Measurements from ENCODE around the gene RBP5. TPM values are rescaled to one million over a fixed set of nuclear protein-coding genes. Genes with fewer than 3 reads are reported as not detected.

Gene RBP5
- total RNA-seq, 4 donors from 2014 or later, result 0.78 to 9.9 (median 2.2) TPM

DNA sequence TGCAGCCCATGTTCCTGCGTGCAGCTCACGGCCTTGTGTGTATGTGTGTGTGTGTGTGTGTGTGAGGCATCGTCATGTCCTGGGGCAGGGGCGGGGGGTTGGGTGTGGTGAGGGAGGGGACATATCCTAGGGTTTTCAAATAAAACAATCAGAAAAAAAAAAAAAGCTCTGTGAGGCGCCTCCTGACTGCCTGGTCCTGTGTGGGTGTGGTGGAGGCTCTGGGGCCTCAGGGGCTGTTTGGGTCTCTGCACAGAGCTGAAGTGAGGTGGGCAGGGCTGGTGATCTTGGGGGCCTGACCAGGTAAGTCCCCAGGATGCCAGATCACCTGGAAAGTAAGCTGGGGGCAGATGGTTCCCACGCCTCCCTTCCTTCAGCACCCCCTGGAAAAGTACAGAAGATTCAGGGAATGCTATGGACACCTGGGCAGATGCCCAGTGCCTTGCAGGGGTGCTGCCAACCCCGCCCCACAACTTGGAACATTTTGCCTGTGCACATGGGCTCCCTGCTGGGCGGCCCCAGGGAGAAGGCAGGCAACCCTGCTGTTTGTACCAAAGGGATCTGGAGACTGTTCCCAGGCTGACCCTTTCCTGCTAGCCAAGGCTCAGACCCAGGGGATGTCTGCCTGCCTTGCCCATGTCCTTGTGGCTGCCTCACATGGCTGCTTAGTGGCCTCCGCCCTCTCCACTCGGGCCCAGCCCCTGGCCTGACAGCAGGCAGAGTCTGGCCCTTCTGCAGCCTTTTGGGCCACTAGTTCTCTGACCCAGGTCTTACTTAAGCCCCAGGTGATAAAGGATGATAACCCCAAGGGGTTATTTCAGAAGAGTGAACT lies 30.3 kb upstream of the RBP5 start:
- Histone ChIP-seq H3K36me3 (peaks cover 0 to 43% (median 0%) of the 10 kb centered on the region in 3 donors), H3K27ac (no peak overlapping the region), H3K4me1 (peaks cover 0 to 12% (median 0%) of the 10 kb centered on the region in 4 donors), H3K9me3 (no peaks in the 10 kb centered on the region), H3K4me3 (no peak overlapping the region), H3K27me3 (peaks cover 0 to 15% of the 10 kb centered on the region in 2 donors)
- WGBS, 2 donors, result 70 to 85% methylated on average over 8 to 10 of the region's 10 CpGs
- no peak for TF ChIP-seq EP300 (IDR thresholded peaks at IDR 0.05)
- DNase-seq (ENCODE audit: low spot score in 2 of 2), result no peak

DNA sequence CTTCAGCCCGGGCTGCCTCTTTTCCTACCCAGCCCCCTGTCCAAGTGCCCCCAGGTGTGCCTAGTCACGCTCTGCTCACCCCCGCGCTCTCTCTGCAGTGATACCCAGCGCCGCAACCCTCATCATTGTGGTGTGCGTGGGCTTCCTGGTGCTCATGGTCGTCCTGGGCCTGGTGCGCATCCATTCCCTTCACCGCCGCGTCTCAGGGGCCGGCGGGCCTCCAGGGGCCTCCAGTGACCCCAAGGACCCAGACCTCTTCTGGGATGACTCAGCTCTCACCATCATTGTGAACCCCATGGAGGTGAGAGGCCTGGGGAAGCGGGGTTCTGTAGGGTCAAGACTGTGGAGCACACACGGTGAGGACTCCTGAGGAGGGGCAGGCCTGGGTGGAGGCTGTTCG lies 28.7 kb upstream of the RBP5 start:
- whole genome bisulfite sequencing, 2 donors, result 90% methylated on average over 17 of the region's 17 CpGs

DNA sequence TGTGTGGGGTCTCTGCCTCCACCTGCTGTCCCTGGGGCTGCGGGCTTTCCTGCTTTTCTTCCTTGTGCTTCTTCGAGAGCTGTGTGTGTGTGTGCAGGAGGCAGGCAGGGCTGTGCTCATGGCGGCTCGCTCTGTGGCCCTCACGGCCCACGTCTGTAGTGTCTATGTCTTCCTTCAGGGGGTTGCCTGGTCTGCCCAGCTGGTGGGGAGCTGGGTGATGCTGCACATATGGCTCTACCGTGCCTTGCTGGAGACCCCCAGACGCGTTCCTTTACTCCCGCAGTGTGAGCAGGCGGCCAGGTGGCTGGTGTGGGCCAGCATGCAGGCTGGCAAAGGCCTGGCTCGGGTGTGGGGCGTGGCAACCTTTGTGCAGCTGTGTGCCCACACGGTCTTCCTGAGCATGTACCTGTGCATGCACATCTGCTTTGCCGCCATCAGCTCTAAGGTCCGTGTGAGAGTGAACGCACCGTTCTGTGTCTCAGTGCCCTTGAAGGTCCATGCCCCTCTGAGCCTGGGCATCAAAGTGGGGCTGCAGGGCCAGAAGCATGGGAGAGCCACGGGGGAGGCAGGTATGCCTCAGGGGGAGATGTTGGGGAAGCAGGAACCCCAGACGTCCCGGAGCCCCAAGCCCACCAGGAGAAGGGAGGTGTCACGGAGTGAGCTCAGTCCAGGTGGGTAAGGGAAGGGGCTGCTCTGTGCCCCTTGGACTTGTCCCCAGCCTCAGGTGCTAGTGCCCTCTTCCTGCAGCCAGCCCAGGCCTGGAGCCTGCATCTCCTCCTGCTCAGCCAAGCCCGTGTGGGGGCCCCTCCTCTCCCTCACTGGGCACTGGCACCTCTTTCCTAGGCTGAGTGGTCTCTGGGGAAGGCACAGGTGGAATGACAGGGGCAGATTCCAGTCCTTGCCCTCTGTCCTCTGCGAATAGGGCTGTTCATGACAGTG lies 27.8 kb upstream of the RBP5 start:
- H3K9me3 ChIP-seq, result no peaks in the 10 kb centered on the region
- peaks cover 0 to 8% (median 0%) of the 10 kb centered on the region in 4 donors for H3K4me1 ChIP-seq
- 85 to 89% methylated on average over 20 to 23 of the region's 24 CpGs for WGBS, 2 donors
- TF ChIP-seq EP300 (IDR thresholded peaks at IDR 0.05) (no peak), POLR2A (IDR thresholded peaks at IDR 0.05) (no peak)
- TF ChIP-seq, protein P1, sequence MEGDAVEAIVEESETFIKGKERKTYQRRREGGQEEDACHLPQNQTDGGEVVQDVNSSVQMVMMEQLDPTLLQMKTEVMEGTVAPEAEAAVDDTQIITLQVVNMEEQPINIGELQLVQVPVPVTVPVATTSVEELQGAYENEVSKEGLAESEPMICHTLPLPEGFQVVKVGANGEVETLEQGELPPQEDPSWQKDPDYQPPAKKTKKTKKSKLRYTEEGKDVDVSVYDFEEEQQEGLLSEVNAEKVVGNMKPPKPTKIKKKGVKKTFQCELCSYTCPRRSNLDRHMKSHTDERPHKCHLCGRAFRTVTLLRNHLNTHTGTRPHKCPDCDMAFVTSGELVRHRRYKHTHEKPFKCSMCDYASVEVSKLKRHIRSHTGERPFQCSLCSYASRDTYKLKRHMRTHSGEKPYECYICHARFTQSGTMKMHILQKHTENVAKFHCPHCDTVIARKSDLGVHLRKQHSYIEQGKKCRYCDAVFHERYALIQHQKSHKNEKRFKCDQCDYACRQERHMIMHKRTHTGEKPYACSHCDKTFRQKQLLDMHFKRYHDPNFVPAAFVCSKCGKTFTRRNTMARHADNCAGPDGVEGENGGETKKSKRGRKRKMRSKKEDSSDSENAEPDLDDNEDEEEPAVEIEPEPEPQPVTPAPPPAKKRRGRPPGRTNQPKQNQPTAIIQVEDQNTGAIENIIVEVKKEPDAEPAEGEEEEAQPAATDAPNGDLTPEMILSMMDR (IDR thresholded peaks at IDR 0.05), result no peak
- no peak overlapping the region for H3K4me3 ChIP-seq
- peaks cover 0 to 64% (median 0%) of the 10 kb centered on the region in 3 donors for H3K36me3 ChIP-seq
- H3K27me3 ChIP-seq, result no peaks in the 10 kb centered on the region
- no peak for DNase-seq (ENCODE audit: low spot score in 2 of 2)
- no peak overlapping the region for H3K27ac ChIP-seq

More for the DNA sequence above, 28.7 kb upstream of the RBP5 start:
- Histone ChIP-seq H3K4me3 (no peak overlapping the region), H3K27ac (no peak overlapping the region), H3K9me3 (no peaks in the 10 kb centered on the region), H3K36me3 (peaks cover 0 to 57% (median 0%) of the 10 kb centered on the region in 3 donors), H3K4me1 (peaks cover 0 to 8% (median 0%) of the 10 kb centered on the region in 4 donors), H3K27me3 (peaks cover 0 to under 1% of the 10 kb centered on the region in 2 donors)
- DNase-seq (ENCODE audit: low spot score in 2 of 2), result no peak
- TF ChIP-seq EP300 (IDR thresholded peaks at IDR 0.05), result no peak
- TF ChIP-seq, protein P1 (IDR thresholded peaks at IDR 0.05), result no peak
- no peak for TF ChIP-seq POLR2A (IDR thresholded peaks at IDR 0.05)

DNA sequence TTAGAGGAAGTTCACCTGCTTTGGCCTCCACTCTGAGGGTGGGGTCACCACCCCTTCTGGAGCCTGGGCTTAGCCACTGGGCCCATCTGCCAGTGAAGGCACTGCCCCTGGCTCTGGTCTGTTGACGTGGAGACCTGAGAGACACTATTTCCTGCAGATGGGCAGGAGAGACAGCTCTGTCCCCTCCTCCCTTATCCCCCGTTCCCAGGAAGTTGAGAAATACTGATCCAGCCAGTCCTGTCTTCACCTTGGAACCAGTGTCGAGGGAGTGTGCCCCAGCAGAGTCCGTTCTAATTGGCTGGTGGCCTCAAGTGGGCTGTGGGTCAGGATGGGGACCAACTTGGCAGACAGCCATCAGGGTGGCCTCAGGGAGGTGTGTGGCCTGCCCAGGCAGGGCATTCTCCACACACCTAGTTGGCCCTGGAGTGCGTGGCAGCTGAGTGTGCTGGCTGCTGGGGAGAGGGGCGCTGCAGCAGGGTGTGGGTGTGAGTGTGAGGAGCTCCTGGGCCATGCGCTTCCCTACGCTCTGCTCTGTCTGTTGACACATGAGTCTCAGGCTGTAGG lies 26.9 kb upstream of the RBP5 start:
- H3K27ac ChIP-seq, result no peak overlapping the region
- no peaks in the 10 kb centered on the region for H3K9me3 ChIP-seq
- TF ChIP-seq POLR2A (IDR thresholded peaks at IDR 0.05) (no peak), EP300 (IDR thresholded peaks at IDR 0.05) (no peak)
- TF ChIP-seq, protein P1 (IDR thresholded peaks at IDR 0.05), result no peak
- no peak for DNase-seq (ENCODE audit: low spot score in 2 of 2)
- H3K36me3 ChIP-seq, result peaks cover 0 to 74% (median 4%) of the 10 kb centered on the region in 3 donors
- H3K4me3 ChIP-seq, result no peak overlapping the region
- WGBS, 2 donors, result 76 to 83% methylated on average over 7 to 8 of the region's 8 CpGs
- peaks cover 0 to 8% (median 0%) of the 10 kb centered on the region in 4 donors for H3K4me1 ChIP-seq
- H3K27me3 ChIP-seq, result no peaks in the 10 kb centered on the region

GRCh38 chr12:7154901-7155470 lies 26.3 kb upstream of the RBP5 start:
- Histone ChIP-seq H3K4me1 (peaks cover 0 to 8% (median 0%) of the 10 kb centered on the region in 4 donors), H3K27ac (no peak overlapping the region), H3K4me3 (no peak overlapping the region), H3K36me3 (peaks cover 0 to 79% (median 4%) of the 10 kb centered on the region in 3 donors), H3K27me3 (no peaks in the 10 kb centered on the region), H3K9me3 (no peaks in the 10 kb centered on the region)
- TF ChIP-seq POLR2A (IDR thresholded peaks at IDR 0.05), result no peak
- TF ChIP-seq EP300 (IDR thresholded peaks at IDR 0.05), result no peak
- TF ChIP-seq, protein P1 (IDR thresholded peaks at IDR 0.05), result no peak
- WGBS, 2 donors, result 82 to 83% methylated on average over 12 of the region's 12 CpGs
- no peak for DNase-seq (ENCODE audit: low spot score in 2 of 2)
